HG03045 (cell line): ENCODE data around the gene CISD3.

ENCODE experiments used
- ATAC-seq: cut with Tn5 transposase; IDR thresholded peaks from one replicate; pipeline ENCODE4 v1.9.1; 2021; ENCODE audit warnings: mild to moderate bottlenecking, moderate library complexity; ENCODE audit not compliant: unreplicated experiment

The CISD3 gene

GRCh38 chr17:38727736-38728135 lies 2.4 kb upstream of the CISD3 start:
- ATAC-seq, result no peak

GRCh38 chr17:38728290-38728831 lies 1.8 kb upstream of the CISD3 start:
- ATAC-seq, result no peak

- ATAC-seq, result no peak
Measured at GRCh38 chr17:38729368-38729885, 714 bp upstream of the CISD3 start.

GRCh38 chr17:38730526-38731379 lies 612 bp downstream of the CISD3 start:
- ATAC-seq, result no peak

GRCh38 chr17:38731526-38732294 lies 1.6 kb downstream of the CISD3 start:
- ATAC-seq, result no peak

GRCh38 chr17:38732376-38733281 lies 2.5 kb downstream of the CISD3 start:
- ATAC-seq, result no peak

GRCh38 chr17:38733282-38733981 lies 3.3 kb downstream of the CISD3 start:
- no peak for ATAC-seq

- no peak for ATAC-seq
Measured at GRCh38 chr17:38733982-38734973, 4.1 kb downstream of the CISD3 start.

GRCh38 chr17:38735161-38735997 lies 5.2 kb downstream of the CISD3 start:
- no peak for ATAC-seq

- ATAC-seq, result no peak
Measured at GRCh38 chr17:38738007-38738662, 8.0 kb downstream of the CISD3 start.

- ATAC-seq, result no peak
Measured at GRCh38 chr17:38738686-38739085, 8.5 kb downstream of the CISD3 start.

GRCh38 chr17:38739305-38739704 lies 9.2 kb downstream of the CISD3 start:
- ATAC-seq, result no peak

- ATAC-seq, result no peak
Measured at GRCh38 chr17:38740044-38740443, 9.9 kb downstream of the CISD3 start.

- no peak for ATAC-seq
Measured at GRCh38 chr17:38740806-38741205, 10.7 kb downstream of the CISD3 start.

GRCh38 chr17:38741461-38741860 lies 11.3 kb downstream of the CISD3 start:
- no peak for ATAC-seq

GRCh38 chr17:38741921-38742410 lies 11.8 kb downstream of the CISD3 start:
- ATAC-seq, result no peak
